ENCODE results near the gene HELB. TPM values are rescaled to one million over a fixed set of nuclear protein-coding genes. Genes with fewer than 3 reads are reported as not detected.

Gene HELB
- total RNA-seq, 1 experiment from 2014 or later = 10.7 TPM

GRCh38 chr12:66262737-66263136 is 39.6 kb upstream of the HELB start:
- Histone ChIP-seq H3K4me2 (ENCODE audit: insufficient read depth, insufficient read length, low read length) (no peak overlapping the region), H3K79me1 (ENCODE audit: insufficient read depth, low read depth, low read length, poor library complexity, severe bottlenecking) (no peaks in the 10 kb centered on the region), H3K79me2 (ENCODE audit: insufficient read depth, low read length) (no peaks in the 10 kb centered on the region), H2AK5ac (ENCODE audit: insufficient read length, low read length) (no peak overlapping the region), H3K56ac (ENCODE audit: insufficient read length, low read depth, low read length) (no peak overlapping the region), H2AFZ (ENCODE audit: low read length) (no peak overlapping the region), H4K5ac (ENCODE audit: insufficient read length, low read depth, low read length) (no peak overlapping the region), H3K9me3 (ENCODE audit: control insufficient read depth, low read depth, low read length) (no peaks in the 10 kb centered on the region), H3K4ac (ENCODE audit: low read depth, low read length) (no peak overlapping the region), H3K9ac (ENCODE audit: extremely low read depth, insufficient read length, low read length) (no peak overlapping the region), H3K23me2 (ENCODE audit: insufficient read length, low read depth, low read length, poor library complexity, severe bottlenecking) (no peaks in the 10 kb centered on the region), H3K27ac (ENCODE audit: insufficient read length, low read depth, low read length) (no peak overlapping the region), H2BK120ac (ENCODE audit: low read depth, low read length, poor library complexity, severe bottlenecking) (no peak overlapping the region), H3T11ph (ENCODE audit: low read length) (no peak overlapping the region), H3K23ac (ENCODE audit: insufficient read length, low read depth, low read length) (no peak overlapping the region), H2BK15ac (ENCODE audit: low read depth, low read length) (no peak overlapping the region), H3K18ac (ENCODE audit: insufficient read length, low read depth, low read length) (no peak overlapping the region), H3K14ac (ENCODE audit: insufficient read depth, low read length) (no peak overlapping the region), H4K20me1 (ENCODE audit: control insufficient read depth, insufficient read depth, insufficient read length) (no peaks in the 10 kb centered on the region), H2BK20ac (ENCODE audit: low read depth, low read length, poor library complexity, severe bottlenecking) (no peak overlapping the region), H2BK5ac (ENCODE audit: insufficient read length, low read length) (no peak overlapping the region), H2BK12ac (ENCODE audit: insufficient read length, low read depth, low read length) (no peak overlapping the region), H3K4me1 (ENCODE audit: insufficient read depth, low read length) (no peaks in the 10 kb centered on the region), H3K27me3 (ENCODE audit: insufficient read depth, low read length) (no peaks in the 10 kb centered on the region), H4K8ac (replicated peaks; ENCODE audit: insufficient read length, low read depth, low read length) (no peak overlapping the region), H4K91ac (ENCODE audit: insufficient read length, low read depth, low read length) (no peak overlapping the region)
- Mint-ChIP-seq H3K27me3 (ENCODE audit: low read depth) (no peaks in the 10 kb centered on the region; the same call in 1 of the 2 replicates), H3K36me3 (ENCODE audit: insufficient read depth in 1 of 3, low read depth in 3 of 3) (no peaks in the 10 kb centered on the region), H3K4me3 (no peak overlapping the region), H3K9me3 (no peaks in the 10 kb centered on the region), H3K4me1 (peaks cover 2 to 3% of the 10 kb centered on the region in 2 experiments), H3K27ac (no peak overlapping the region; a peak in 1 of 7 replicates)
- TF ChIP-seq CTCF (conservative IDR thresholded peaks at IDR 0.05) = no peak
- no peak for DNase-seq

Measured in H9 (cell line).